ENCODE measurements around the gene ABCC12. TPM values are rescaled to one million over a fixed set of nuclear protein-coding genes. Genes with fewer than 3 reads are reported as not detected.

Gene ABCC12
- total RNA-seq, 1 donor from 2014 or later, result not detected

DNA sequence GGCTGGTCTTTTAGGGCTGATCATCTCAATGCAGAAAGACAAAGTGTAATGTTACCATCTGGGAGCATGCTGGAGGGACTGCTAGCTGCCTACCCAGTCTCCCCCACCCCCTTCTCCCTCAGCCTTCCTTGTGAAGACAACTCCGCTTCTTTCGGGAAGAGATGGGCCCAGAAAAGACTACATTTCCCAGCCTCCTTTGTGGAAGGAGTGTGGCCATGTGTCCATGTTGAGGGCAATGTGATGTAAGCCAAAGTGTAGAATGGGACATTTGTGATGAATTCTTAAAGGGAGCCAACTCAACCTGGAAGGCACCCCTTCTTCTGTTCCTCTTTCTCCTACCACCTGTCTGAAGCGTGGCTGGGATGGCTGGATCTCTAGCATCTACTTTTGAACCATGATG lies 16.3 kb downstream of the ABCC12 start:
- Histone ChIP-seq H3K27me3 (ENCODE audit: low read depth) (no peaks in the 10 kb centered on the region), H3K36me3 (no peaks in the 10 kb centered on the region), H3K27ac (replicated peaks) (no peak overlapping the region), H3K4me3 (no peak overlapping the region), H3K4me1 (peaks cover 29% of the 10 kb centered on the region), H3K9me3 (replicated peaks) (no peaks in the 10 kb centered on the region)
- intact Hi-C loops (cut with micrococcal nuclease), result no loop called here
- TF ChIP-seq, protein P1, sequence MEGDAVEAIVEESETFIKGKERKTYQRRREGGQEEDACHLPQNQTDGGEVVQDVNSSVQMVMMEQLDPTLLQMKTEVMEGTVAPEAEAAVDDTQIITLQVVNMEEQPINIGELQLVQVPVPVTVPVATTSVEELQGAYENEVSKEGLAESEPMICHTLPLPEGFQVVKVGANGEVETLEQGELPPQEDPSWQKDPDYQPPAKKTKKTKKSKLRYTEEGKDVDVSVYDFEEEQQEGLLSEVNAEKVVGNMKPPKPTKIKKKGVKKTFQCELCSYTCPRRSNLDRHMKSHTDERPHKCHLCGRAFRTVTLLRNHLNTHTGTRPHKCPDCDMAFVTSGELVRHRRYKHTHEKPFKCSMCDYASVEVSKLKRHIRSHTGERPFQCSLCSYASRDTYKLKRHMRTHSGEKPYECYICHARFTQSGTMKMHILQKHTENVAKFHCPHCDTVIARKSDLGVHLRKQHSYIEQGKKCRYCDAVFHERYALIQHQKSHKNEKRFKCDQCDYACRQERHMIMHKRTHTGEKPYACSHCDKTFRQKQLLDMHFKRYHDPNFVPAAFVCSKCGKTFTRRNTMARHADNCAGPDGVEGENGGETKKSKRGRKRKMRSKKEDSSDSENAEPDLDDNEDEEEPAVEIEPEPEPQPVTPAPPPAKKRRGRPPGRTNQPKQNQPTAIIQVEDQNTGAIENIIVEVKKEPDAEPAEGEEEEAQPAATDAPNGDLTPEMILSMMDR (IDR thresholded peaks at IDR 0.05; ENCODE audit: borderline replicate concordance), result no peak
- DNase-seq, result no peak

DNA sequence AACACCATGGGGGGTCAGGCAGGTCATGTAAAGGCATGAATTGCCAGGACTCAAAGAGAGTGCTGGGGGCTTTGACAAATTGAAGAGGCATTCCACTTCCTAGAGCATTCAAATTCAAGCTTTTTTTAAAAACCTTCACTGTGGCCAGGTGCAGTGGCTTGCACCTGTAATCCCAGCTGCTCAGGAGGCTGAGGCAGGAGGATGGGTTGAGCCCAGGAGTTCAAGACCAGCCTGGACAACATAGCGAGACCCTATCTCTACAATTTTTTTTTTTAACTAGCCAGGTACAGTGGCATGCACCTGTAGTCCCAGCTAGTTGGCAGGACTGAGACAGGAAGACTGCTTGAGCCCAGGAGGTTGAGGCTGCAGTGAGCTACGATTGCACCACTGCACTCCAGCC lies 17.2 kb downstream of the ABCC12 start:
- Histone ChIP-seq H3K4me3 (no peak overlapping the region), H3K9me3 (replicated peaks) (no peaks in the 10 kb centered on the region), H3K27me3 (ENCODE audit: low read depth) (no peaks in the 10 kb centered on the region), H3K4me1 (peaks cover 29% of the 10 kb centered on the region), H3K36me3 (no peaks in the 10 kb centered on the region), H3K27ac (replicated peaks) (no peak overlapping the region)
- intact Hi-C loops (cut with micrococcal nuclease), result no loop called here
- no peak for DNase-seq
- TF ChIP-seq, protein P1 (IDR thresholded peaks at IDR 0.05; ENCODE audit: borderline replicate concordance), result no peak

DNA sequence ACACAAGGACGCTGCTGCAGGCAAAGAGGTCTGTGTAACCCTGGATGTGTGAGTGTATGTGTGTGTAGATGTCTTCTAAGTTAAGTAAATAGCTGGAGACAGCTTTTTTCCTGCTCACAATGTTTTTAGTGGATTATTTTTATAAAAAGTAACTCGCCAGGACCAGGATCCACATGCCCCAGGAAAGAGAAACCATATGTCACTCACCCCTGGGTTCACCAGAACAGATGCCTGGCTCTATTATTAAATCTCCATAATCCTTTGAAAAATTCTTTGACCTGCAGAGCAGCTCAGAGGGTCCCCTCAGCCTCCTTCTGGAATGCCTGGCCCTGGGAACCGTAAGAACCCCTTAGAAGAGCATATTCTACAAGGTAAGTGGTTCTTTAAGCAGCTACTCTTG lies 18.0 kb downstream of the ABCC12 start:
- no peak for DNase-seq
- Histone ChIP-seq H3K9me3 (replicated peaks) (no peaks in the 10 kb centered on the region), H3K36me3 (no peaks in the 10 kb centered on the region), H3K4me3 (no peak overlapping the region), H3K4me1 (peaks cover 29% of the 10 kb centered on the region), H3K27ac (replicated peaks) (no peak overlapping the region), H3K27me3 (ENCODE audit: low read depth) (no peaks in the 10 kb centered on the region)
- TF ChIP-seq, protein P1 (IDR thresholded peaks at IDR 0.05; ENCODE audit: borderline replicate concordance), result no peak
- intact Hi-C loops (cut with micrococcal nuclease), result no loop called here

DNA sequence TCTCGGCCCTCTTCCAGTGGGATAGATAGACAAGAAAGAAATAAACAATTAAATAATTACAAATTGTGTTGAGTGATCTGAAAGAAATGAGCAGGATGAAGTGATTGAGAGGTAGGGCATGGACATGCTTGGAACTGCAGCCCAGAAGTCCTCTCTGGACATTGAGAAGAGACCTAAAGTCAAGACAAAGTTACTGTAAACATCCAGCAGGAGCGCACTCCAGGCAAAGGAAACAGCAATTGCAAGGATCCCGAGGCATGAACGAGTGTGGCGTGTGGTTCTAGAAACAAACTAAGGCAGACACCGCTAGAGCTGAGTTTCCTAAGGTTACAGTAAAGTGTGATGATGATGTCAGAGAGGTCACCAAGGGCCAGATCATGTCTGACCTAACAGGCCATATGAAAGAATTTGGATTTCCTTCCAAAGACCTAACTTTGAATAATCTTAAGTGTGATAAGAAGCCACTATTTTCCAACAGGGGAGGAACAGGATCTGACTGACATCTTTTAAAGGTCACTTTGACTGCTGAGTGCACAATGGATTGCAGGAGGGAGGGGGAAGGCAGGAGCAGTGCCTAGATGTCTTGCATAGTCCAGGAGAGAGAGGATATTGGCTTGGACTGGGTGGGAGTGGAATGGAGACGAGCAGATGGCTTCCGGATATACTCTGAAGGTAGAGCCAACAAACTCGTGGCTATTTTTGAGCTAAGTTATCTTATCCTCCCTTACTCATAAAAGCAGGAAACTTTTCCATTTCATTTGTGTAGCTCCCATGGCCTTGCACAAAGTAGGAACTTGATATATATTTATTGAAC lies 19.0 kb downstream of the ABCC12 start:
- TF ChIP-seq, protein P1 (IDR thresholded peaks at IDR 0.05; ENCODE audit: borderline replicate concordance), result peak; percentile 27
- intact Hi-C loops (cut with micrococcal nuclease), result no loop called here
- H3K9me3 ChIP-seq (replicated peaks), result no peaks in the 10 kb centered on the region
- peaks cover 29% of the 10 kb centered on the region for H3K4me1 ChIP-seq
- no peaks in the 10 kb centered on the region for H3K36me3 ChIP-seq
- H3K27ac ChIP-seq (replicated peaks), result peak overlapping the region; percentile 47
- no peak for DNase-seq
- H3K4me3 ChIP-seq, result no peak overlapping the region
- no peaks in the 10 kb centered on the region for H3K27me3 ChIP-seq (ENCODE audit: low read depth)

DNA sequence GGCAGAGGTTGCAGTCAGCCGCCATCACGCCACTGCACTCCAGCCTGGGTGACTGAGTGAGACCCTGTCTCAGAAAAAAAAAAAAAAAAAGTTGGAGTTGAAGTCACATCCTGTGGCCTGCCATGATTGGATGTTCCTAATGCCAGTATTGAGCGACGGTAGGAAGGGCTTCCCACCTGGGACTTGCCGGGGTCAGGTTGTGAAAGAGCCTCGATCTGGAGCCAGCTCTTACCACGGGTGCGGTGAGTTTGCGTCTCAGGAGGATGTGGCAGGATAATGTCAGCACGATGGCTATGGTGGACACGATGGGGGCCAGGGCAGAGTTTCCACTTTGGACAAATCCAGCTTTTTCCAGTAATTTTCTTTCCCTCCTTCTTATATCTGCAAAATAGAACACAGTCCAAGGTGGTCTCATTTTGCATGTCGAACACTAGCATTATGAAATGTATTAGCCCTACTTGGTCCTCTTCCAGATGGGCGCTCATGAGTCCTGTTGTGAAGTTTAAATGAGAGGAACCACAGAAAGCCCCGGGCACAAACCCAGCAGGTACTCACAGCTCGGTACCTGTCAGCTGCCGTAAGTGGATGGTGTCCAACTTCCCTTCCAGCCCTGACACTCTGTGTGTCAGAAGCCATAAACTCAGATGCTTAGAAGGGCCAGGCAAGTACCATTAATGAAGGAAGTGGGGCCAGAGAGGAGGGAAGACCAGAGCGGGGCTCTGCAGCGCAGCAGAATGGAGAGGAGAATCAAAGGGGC lies 22.2 kb downstream of the ABCC12 start:
- Histone ChIP-seq H3K4me3 (no peak overlapping the region), H3K9me3 (replicated peaks) (no peaks in the 10 kb centered on the region), H3K27ac (replicated peaks) (no peak overlapping the region), H3K4me1 (peaks cover 35% of the 10 kb centered on the region), H3K36me3 (no peaks in the 10 kb centered on the region), H3K27me3 (ENCODE audit: low read depth) (no peaks in the 10 kb centered on the region)
- TF ChIP-seq, protein P1 (IDR thresholded peaks at IDR 0.05; ENCODE audit: borderline replicate concordance), result no peak
- DNase-seq, result no peak
- intact Hi-C loops (cut with micrococcal nuclease), result no loop called here

Data from left ventricle myocardium inferior (tissue), 1 donor.